RWPE1 (cell line): Measurements from ENCODE around the gene SPOCK1.

Experiments
- CTCF ChIA-PET: fragments of 350-600 bp; sonication (Branson Sonifier 250); formaldehyde crosslinking; extraction: SDS; loops from one replicate; lab custom pipeline; 2021; lab: Yijun Ruan, JAX
- POLR2A ChIA-PET: fragments of 400-600 bp; formaldehyde crosslinking; extraction: SDS; loops from one replicate; lab custom pipeline; 2020; ENCODE audit warnings: antibody characterized with exemption; ENCODE audit not compliant: low non-redundant PET; lab: Yijun Ruan, JAX
- DNase-seq: peaks from one replicate; pipeline ENCODE4 v3.0.0; 2012; ENCODE audit warnings: low spot score
- H3K27ac ChIP-seq: fragments of 450-650 bp; 2 replicates; pipeline ENCODE4 v1.5.1; 2017
- CTCF ChIP-seq: fragments of 450-650 bp; conservative IDR thresholded peaks from 2 replicates; pipeline ENCODE4 v1.5.1; 2017; ENCODE audit warnings: low read depth, mild to moderate bottlenecking

SPOCK1 gene

GRCh38 chr5:137176126-137176525 is 323.0 kb downstream of the SPOCK1 start:
- H3K27ac ChIP-seq, result no peak overlapping the region
- ChIA-PET CTCF (no interaction called here), POLR2A (no interaction called here)
- no peak for DNase-seq
- no peak for TF ChIP-seq CTCF

GRCh38 chr5:137174196-137174595 is 324.9 kb downstream of the SPOCK1 start:
- ChIA-PET CTCF (interaction anchor here (1.2 kb wide), 1 partner anchor 99 kb away, joined by 3 read pairs; no protein-coding TSS in a partner anchor), POLR2A (no interaction called here)
- no peak for TF ChIP-seq CTCF
- no peak overlapping the region for H3K27ac ChIP-seq
- DNase-seq, result no peak

GRCh38 chr5:137172258-137172657 is 326.9 kb downstream of the SPOCK1 start:
- no peak for TF ChIP-seq CTCF
- POLR2A ChIA-PET, result no interaction called here
- no peak overlapping the region for H3K27ac ChIP-seq
- DNase-seq, result no peak
- CTCF ChIA-PET, result interaction anchor here (1.0 kb wide), 1 partner anchor 97 kb away, joined by 3 read pairs; no protein-coding TSS in a partner anchor

GRCh38 chr5:137167187-137167586 is 331.9 kb downstream of the SPOCK1 start:
- CTCF ChIA-PET, result no interaction called here
- no peak for TF ChIP-seq CTCF
- no peak for DNase-seq
- H3K27ac ChIP-seq, result no peak overlapping the region
- POLR2A ChIA-PET, result no interaction called here

- POLR2A ChIA-PET, result no interaction called here
- no peak overlapping the region for H3K27ac ChIP-seq
- no peak for DNase-seq
- TF ChIP-seq CTCF, result no peak
- CTCF ChIA-PET, result no interaction called here
Observed at GRCh38 chr5:137164961-137165360, 334.2 kb downstream of the SPOCK1 start.

GRCh38 chr5:137164536-137164935 is 334.6 kb downstream of the SPOCK1 start:
- CTCF ChIA-PET, result no interaction called here
- TF ChIP-seq CTCF, result no peak
- DNase-seq, result no peak
- H3K27ac ChIP-seq, result no peak overlapping the region
- POLR2A ChIA-PET, result no interaction called here
